Fibroblast of the conjunctiva (primary cell): ENCODE results near the gene MINK1.
"Not testable (repeated sequence)": the region's sequence is repeated elsewhere in the genome, so short reads cannot be mapped to it uniquely, and the experiment has no call there.

Experiments
- DNase-seq: peaks from one replicate; pipeline ENCODE4 v3.0.0-alpha.2; 2010; ENCODE audit warnings: low read depth

The MINK1 gene

GRCh38 chr17:4846635-4847390 is 13.7 kb downstream of the MINK1 start:
- DNase-seq, result no peak

DNA sequence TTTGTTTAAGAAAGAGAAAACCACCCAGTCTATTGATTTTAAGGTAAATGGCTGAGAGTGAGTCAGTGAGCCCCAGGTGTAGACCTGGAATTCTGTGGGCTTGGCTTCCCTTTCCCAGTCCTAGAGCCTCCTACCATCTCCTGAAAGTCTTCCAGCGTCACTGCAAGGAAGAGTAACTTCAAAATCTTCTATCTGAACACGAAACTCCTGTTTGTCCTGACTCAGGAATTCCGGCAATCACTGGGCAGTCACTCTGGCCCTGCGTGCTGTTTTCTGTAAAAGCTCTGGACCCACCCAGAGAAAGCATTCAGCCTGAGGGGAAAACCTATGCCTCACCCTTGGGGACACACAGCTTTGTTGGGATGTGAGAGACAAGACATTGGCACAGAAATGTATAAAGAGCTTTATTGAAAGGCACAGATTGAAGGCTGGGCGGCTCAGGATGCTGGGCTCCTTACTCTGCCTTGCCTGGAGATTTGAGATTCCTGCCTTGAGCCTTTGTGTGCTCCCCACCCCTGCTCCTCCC is 15.9 kb downstream of the MINK1 start:
- no peak for DNase-seq

GRCh38 chr17:4850246-4850645 is 17.1 kb downstream of the MINK1 start:
- no peak for DNase-seq

DNA sequence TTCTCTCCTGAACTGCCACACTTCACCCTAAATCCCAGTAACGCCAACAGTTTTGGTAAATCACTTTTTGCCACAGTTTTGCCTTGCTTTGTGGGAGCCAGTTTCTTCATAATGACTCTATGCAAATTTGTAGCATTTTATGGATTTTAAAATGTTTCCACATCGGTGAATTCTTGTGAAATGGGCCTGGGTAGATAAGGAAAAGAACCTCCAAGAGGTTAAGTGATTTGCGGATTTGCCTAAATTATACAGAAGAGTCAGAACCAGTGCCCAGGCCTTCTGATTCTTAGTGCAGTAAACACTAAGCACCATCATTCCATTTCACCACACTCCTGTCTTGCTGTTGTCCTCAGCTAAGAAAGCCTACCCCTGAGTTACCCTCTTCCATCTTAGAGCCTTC is 17.9 kb downstream of the MINK1 start:
- DNase-seq, result no peak

DNA sequence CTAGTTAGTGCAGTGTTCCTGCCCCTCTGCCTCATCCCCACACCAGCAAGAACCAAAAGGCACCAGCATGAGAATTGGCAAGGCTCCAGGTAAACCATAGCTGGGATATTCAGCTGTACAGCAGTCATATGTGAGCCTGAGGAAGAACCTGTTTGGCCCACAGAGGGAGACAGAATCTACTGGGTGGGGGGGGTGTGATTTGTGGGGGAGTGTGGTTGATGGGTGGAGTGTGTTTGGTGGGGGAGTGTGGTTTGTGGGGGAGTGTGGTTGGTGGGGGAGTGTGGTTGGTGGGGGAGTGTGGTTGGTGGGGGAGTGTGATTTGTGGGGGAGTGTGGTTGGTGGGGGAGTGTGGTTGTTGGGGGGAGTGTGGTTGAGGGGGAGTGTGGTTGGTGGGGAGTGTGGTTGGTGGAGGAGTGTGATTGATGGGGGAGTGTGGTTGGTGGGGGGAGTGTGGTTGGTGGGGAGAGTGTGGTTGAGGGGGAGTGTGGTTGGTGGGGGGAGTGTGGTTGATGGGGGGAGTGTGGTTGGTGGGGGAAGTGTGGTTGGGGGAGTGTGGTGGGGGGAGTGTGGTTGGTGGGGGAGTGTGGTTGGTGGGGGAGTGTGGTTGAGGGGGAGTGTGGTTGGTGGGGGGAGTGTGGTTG is 19.5 kb downstream of the MINK1 start:
- DNase-seq, result no peak

DNA sequence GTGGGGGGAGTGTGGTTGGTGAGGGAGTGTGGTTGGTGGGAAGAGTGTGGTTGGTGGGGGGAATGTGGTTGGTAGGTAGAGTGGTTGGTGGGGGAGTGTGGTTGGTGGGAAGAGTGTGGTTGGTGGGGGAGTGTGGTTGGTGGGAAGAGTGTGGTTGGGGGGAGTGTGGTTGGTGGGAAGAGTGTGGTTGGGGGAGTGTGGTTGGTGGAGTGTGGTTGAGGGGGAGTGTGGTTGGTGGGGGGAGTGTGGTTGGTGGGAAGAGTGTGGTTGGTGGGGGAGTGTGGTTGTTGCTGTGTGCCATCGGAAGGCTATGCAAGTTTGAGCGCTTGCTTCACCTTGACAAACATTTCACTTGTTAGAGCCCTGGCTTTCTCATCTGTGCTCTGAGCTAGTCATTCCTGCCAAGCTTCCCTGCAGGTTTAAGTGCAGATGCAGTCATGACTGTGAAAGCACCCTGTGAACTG is 20.1 kb downstream of the MINK1 start:
- no peak for DNase-seq

GRCh38 chr17:4854111-4854681 is 21.1 kb downstream of the MINK1 start:
- DNase-seq, result no peak

GRCh38 chr17:4856271-4856936 is 23.3 kb downstream of the MINK1 start:
- no peak for DNase-seq

- DNase-seq, result no peak
These were observed 23.8 kb downstream of the MINK1 start for GRCh38 chr17:4856937-4857314.

- not testable (repeated sequence) for DNase-seq
These were observed 24.2 kb downstream of the MINK1 start for GRCh38 chr17:4857347-4857746.

DNA sequence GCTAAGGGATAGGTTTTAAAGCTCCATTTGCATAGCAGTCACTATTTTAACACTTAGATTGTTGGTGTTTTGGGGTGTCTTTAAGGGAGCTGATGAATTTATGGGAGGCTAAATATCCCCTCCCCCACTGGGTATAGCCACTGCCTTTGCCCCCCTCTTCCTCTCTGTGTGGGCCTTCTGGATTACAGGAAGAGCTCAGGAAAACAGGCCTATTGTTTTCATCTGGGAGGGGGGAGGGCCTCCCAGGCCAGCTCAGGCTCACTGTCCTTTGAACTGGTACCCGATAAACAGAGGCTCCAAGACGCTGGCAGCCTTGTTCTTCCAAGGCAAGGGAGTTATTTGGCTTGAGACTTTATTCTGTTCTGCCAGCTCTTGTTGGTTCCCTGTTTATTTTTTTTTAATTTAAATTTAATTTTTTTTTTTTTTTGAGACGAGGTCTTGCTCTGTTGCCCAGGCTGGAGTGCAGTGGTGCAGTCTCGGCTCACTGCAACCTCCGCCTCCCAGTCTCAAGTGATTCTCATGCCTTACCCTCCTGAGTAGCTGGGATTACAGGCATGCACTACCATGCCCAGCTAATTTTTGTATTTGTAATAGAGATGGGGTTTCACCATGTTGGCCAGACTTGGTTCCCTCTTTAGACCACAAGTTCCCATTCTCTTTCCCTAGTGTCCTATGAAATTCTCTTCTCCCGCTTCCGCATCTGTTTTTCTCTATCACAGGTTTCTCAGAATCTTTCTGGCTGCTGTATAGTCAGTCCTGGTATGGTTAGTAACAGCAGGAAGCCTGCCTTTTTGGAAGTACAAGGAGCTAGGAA is 25.1 kb downstream of the MINK1 start:
- no peak for DNase-seq

GRCh38 chr17:4858882-4859260 is 25.7 kb downstream of the MINK1 start:
- DNase-seq, result no peak

DNA sequence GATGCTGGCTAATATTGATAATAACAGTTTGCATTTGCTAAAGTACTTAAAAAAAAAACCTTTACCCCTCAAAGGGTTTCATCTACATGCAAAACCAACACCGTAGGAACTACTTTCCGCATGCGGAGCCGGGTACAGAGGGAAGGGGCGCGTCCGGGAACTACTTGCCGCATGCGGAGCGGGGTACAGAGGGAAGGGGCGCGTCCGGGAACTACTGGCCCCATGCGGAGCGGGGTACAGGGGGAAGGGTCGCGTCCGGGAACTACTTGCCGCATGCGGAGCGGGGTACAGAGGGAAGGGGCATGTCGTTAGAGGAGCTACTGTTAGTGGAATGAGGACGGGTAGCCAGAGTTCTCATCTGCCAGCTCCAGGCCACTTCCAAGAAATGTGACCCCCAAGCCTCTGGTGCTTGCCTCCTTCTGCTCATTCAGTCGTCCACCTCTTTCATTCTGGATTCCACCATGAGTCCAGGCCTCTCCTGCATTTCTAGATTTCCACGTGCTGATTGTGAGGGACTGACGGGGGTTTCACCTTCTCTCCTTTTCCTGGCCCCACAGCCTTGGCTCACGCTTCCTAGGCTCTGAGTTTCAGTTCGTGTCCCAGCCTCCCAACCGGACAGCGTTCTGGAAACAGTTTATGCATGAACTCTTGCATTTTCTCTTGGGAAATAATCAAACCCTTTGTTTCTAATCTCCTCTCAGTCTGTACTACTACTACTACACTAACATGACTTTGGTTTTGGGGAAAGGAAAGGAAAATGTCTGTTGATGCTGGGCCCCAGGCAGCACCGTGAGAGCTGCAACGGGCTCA is 26.9 kb downstream of the MINK1 start:
- no peak for DNase-seq

- DNase-seq, result no peak
These were observed 27.5 kb downstream of the MINK1 start for GRCh38 chr17:4860651-4861050.

GRCh38 chr17:4861052-4861451 is 27.9 kb downstream of the MINK1 start:
- no peak for DNase-seq

- DNase-seq, result no peak
These were observed 29.6 kb downstream of the MINK1 start for GRCh38 chr17:4862720-4863119.

DNA sequence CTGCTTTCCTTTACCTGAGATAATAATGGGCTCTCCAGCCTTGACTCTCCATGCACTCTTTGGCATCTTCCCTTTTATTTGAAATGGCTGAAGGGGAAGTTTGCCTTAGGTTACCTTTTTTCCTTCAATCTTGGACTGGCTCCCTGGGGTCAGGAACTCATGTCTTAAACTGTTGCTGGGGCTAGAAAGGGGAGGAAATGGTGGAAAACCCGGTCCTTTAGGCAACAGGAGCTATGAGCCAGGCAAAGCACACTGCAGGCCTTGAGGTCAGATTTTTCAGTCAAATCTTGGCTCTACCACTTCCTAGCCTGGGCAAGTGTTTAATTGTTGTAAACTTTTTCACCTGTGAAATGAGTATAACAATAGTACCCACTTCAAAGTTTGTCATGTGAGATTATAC is 30.2 kb downstream of the MINK1 start:
- no peak for DNase-seq

DNA sequence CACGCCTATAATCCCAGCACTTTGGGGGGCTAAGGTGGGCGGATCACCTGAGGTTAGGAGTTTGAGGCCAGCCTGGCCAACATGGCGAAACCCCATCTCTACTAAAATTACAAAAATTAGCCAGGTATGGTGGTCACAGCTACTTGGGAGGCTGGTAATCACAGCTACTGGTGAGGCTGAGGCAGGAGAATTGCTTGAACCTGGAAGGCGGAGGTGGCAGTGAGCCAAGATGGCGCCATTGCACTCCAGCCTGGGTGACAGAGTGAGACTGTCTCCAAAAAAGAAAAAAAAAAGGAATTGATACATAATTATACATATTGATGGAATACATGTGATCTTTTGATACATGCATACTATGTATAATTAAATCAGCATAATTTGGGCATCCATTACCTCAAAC is 34.4 kb downstream of the MINK1 start:
- not testable (repeated sequence) for DNase-seq

DNA sequence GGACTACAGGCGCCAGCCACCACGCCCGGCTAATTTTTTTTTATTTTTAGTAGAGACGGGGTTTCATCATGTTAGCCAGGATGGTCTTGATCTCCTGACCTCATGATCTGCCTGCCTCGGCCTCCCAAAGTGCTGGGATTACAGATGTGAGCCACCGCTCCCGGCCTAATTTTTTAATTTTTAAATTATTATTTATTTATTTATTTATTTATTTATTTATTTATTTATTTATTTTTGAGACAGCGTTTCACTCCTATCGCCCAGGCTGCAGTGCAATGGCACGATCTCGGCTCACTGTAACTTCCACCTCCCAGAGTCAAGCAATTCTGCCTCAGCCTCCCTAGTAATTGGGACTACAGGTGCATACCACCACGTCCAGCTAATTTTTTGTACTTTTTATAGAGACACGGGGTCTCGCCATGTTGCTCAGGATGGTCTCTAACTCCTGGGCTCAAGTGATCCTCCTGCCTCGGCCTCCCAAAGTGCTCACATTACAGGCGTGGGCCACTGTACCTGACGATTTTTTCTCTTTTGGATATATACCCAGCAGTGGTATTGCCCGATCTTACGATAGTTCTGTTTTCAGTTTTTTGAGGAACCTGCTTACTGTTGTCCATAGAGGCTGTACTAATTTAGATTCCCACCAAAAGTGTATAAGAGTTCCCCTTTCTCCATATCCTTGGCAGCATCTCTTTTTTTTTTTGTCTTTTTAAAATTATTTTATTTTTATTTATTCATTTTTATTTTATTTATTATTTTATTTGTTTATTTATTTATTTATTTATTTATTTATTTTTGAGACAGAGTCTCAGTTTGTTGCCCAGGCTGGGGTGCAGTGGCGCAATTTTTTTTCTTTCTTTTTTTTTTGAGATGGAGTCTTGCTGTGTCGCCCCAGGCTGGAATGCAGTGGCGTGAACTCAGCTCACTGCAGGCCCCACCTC is 36.2 kb downstream of the MINK1 start:
- DNase-seq, result not testable (repeated sequence)

- DNase-seq, result no peak
These were observed 37.7 kb downstream of the MINK1 start for GRCh38 chr17:4870855-4871254.
